Measurements from ENCODE around the gene ANKRD13A. TPM values are rescaled to one million over a fixed set of nuclear protein-coding genes. Genes with fewer than 3 reads are reported as not detected.

ANKRD13A gene
- total and polyA plus RNA-seq, 2 donors from 2014 or later = 23.2 to 68.0 TPM

DNA sequence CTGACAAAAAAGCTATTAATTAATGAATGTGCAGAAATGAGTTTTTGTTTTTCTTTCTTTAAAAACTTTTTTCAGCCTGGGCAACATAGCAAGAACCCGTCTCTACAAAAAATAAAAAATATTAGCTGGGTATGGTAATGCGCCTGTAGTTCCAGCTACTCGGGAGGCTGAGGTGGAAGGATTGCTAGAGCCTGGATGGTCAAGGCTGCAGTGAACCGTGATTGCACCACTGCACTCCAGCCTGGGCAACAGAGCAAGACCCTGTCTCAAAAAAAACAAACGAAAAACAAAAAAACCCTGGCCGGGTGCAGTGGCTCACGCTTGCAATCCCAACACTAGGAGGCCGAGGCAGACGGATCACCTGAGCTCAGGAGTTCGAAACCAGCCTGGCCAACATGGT, 11.0 kb upstream of the ANKRD13A start:
- no peak overlapping the region for H3K27ac ChIP-seq (ENCODE audit: low read depth in 2 of 2, low read length in 2 of 2)
- H3K36me3 ChIP-seq (ENCODE audit: control insufficient read depth in 2 of 3, insufficient read depth in 3 of 3, low read length in 3 of 3) = peaks cover 2 to 29% (median 22%) of the 10 kb centered on the region in 3 donors
- H3K9me3 ChIP-seq (ENCODE audit: control insufficient read depth in 2 of 3, insufficient read depth in 1 of 3, low read length in 3 of 3) = no peaks in the 10 kb centered on the region
- no peak for DNase-seq
- H3K27me3 ChIP-seq (ENCODE audit: control insufficient read depth, insufficient read depth, low read length) = no peaks in the 10 kb centered on the region
- intact Hi-C loops (cut with DNase I) = no loop called here
- H3K4me1 ChIP-seq (ENCODE audit: control insufficient read depth in 2 of 3, insufficient read depth in 2 of 3, low read depth in 1 of 3, low read length in 3 of 3) = peaks cover 0 to 2% (median 0%) of the 10 kb centered on the region in 3 donors
- TF ChIP-seq, protein P1, sequence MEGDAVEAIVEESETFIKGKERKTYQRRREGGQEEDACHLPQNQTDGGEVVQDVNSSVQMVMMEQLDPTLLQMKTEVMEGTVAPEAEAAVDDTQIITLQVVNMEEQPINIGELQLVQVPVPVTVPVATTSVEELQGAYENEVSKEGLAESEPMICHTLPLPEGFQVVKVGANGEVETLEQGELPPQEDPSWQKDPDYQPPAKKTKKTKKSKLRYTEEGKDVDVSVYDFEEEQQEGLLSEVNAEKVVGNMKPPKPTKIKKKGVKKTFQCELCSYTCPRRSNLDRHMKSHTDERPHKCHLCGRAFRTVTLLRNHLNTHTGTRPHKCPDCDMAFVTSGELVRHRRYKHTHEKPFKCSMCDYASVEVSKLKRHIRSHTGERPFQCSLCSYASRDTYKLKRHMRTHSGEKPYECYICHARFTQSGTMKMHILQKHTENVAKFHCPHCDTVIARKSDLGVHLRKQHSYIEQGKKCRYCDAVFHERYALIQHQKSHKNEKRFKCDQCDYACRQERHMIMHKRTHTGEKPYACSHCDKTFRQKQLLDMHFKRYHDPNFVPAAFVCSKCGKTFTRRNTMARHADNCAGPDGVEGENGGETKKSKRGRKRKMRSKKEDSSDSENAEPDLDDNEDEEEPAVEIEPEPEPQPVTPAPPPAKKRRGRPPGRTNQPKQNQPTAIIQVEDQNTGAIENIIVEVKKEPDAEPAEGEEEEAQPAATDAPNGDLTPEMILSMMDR (IDR thresholded peaks at IDR 0.05; ENCODE audit: borderline replicate concordance, extremely low read depth, insufficient read depth) = no peak
- no peak for FAIRE-seq
- no peak overlapping the region for H3K9ac ChIP-seq (ENCODE audit: low read length in 3 of 3)
- no peak overlapping the region for H3K4me3 ChIP-seq (ENCODE audit: low read length in 3 of 3)

DNA sequence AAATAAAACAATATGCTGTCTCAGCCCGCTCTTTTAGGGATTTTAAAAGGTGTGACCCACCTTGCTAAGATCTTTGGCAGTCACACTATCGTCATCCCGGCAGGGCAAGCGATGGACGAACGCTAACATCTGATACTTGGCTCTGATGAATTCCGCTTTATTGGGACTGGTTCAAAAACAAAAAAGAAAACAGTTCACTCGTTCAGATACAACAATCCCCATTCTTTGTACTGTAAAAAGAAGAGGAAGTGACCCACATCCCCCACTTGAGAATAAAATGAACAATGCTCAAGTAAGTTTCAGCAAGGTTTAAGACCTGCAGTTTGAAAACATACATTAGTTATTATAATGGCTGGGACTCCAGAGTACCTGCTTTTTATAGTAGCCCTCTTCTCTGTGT, 10.3 kb upstream of the ANKRD13A start:
- Histone ChIP-seq H3K36me3 (ENCODE audit: control insufficient read depth in 2 of 3, insufficient read depth in 3 of 3, low read length in 3 of 3) (peaks cover 0 to 23% (median 16%) of the 10 kb centered on the region in 3 donors), H3K9ac (ENCODE audit: low read length in 3 of 3) (no peak overlapping the region), H3K4me3 (ENCODE audit: low read length in 3 of 3) (no peak overlapping the region), H3K9me3 (ENCODE audit: control insufficient read depth in 2 of 3, insufficient read depth in 1 of 3, low read length in 3 of 3) (no peaks in the 10 kb centered on the region), H3K27me3 (ENCODE audit: control insufficient read depth, insufficient read depth, low read length) (no peaks in the 10 kb centered on the region), H3K27ac (ENCODE audit: low read depth in 2 of 2, low read length in 2 of 2) (no peak overlapping the region), H3K4me1 (ENCODE audit: control insufficient read depth in 2 of 3, insufficient read depth in 2 of 3, low read depth in 1 of 3, low read length in 3 of 3) (peaks cover 0 to 4% (median 0%) of the 10 kb centered on the region in 3 donors)
- FAIRE-seq (no peak), DNase-seq (no peak)
- TF ChIP-seq, protein P1 (IDR thresholded peaks at IDR 0.05; ENCODE audit: borderline replicate concordance, extremely low read depth, insufficient read depth) = no peak
- intact Hi-C loops (cut with DNase I) = no loop called here

DNA sequence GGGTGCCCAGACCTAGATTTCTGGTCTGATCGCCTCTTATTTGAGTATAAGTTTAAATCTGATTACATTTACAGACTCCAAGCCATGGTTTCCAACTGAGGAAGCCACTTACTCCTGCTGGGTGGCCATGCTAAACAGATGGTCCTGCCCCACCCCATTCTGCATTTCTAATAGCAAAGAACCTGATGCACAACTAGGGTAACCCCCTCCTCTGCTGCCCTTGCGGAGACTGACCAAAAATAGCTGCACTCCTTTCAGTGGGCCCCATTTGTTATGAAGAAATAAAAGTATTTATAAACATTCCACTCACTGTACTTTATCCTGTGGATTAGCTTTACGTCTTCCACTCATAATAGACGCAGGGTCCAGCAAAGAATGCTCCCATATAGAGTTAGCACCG, 9.8 kb upstream of the ANKRD13A start:
- intact Hi-C loops (cut with DNase I) = no loop called here
- H3K27me3 ChIP-seq (ENCODE audit: control insufficient read depth, insufficient read depth, low read length) = no peaks in the 10 kb centered on the region
- DNase-seq = no peak
- no peak overlapping the region for H3K27ac ChIP-seq (ENCODE audit: low read depth in 2 of 2, low read length in 2 of 2)
- peaks cover 0 to 22% (median 14%) of the 10 kb centered on the region in 3 donors for H3K36me3 ChIP-seq (ENCODE audit: control insufficient read depth in 2 of 3, insufficient read depth in 3 of 3, low read length in 3 of 3)
- no peak overlapping the region for H3K4me3 ChIP-seq (ENCODE audit: low read length in 3 of 3)
- no peak overlapping the region for H3K9ac ChIP-seq (ENCODE audit: low read length in 3 of 3)
- peaks cover 0 to 4% (median 3%) of the 10 kb centered on the region in 3 donors for H3K4me1 ChIP-seq (ENCODE audit: control insufficient read depth in 2 of 3, insufficient read depth in 2 of 3, low read depth in 1 of 3, low read length in 3 of 3)
- FAIRE-seq = no peak
- TF ChIP-seq, protein P1 (IDR thresholded peaks at IDR 0.05; ENCODE audit: borderline replicate concordance, extremely low read depth, insufficient read depth) = no peak
- H3K9me3 ChIP-seq (ENCODE audit: control insufficient read depth in 2 of 3, insufficient read depth in 1 of 3, low read length in 3 of 3) = no peaks in the 10 kb centered on the region

DNA sequence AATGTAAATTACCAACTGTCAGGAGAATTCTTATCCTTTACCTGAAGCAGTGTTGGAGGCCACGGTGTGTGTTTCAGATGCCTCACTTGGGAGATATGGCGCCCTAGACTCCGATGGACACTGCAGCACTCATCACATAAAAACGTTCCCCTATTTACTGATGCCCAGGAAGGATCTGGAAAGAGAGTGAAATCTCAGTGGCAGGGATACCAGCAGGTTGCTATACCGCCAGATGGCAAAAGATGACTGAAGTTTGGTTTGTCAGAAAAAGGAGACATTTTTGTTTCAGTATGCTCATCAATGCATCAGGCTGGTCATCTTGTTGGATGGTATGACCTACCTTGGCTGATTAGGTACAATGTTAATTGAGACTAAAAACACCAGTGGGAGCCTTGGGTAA, 7.6 kb upstream of the ANKRD13A start:
- peaks cover 0 to 9% (median 7%) of the 10 kb centered on the region in 3 donors for H3K4me1 ChIP-seq (ENCODE audit: control insufficient read depth in 2 of 3, insufficient read depth in 2 of 3, low read depth in 1 of 3, low read length in 3 of 3)
- no peaks in the 10 kb centered on the region for H3K27me3 ChIP-seq (ENCODE audit: control insufficient read depth, insufficient read depth, low read length)
- DNase-seq = no peak
- no peak overlapping the region for H3K4me3 ChIP-seq (ENCODE audit: low read length in 3 of 3)
- no peak overlapping the region for H3K9ac ChIP-seq (ENCODE audit: low read length in 3 of 3)
- intact Hi-C loops (cut with DNase I) = no loop called here
- no peak overlapping the region for H3K27ac ChIP-seq (ENCODE audit: low read depth in 2 of 2, low read length in 2 of 2)
- H3K36me3 ChIP-seq (ENCODE audit: control insufficient read depth in 2 of 3, insufficient read depth in 3 of 3, low read length in 3 of 3) = peaks cover 0 to 16% (median 14%) of the 10 kb centered on the region in 3 donors
- TF ChIP-seq, protein P1 (IDR thresholded peaks at IDR 0.05; ENCODE audit: borderline replicate concordance, extremely low read depth, insufficient read depth) = no peak
- H3K9me3 ChIP-seq (ENCODE audit: control insufficient read depth in 2 of 3, insufficient read depth in 1 of 3, low read length in 3 of 3) = no peaks in the 10 kb centered on the region
- no peak for FAIRE-seq
